Tibial nerve (tissue), 4 donors: ENCODE measurements around the gene EEF1B2. TPM values are rescaled to one million over a fixed set of nuclear protein-coding genes. Genes with fewer than 3 reads are reported as not detected.

Experiments
- DNase-seq, 2 donors: peaks; one replicate each; pipeline ENCODE4 v3.0.0-alpha.2; 2019; ENCODE audit warnings: low spot score in 2 of 2
- H3K27ac ChIP-seq, 4 donors: fragments of 200-600 bp; sonication (generic) in 3 of 4; one replicate each; pipeline ENCODE4 v1.5.1; 2017 to 2019; ENCODE audit warnings: mild to moderate bottlenecking in 1 of 4
- H3K27me3 ChIP-seq, 2 donors: fragments of 200-600 bp; sonication (generic) in 1 of 2; one replicate each; pipeline versions ENCODE4 v1.5.1 to v1.6.0; 2017 to 2019
- H3K36me3 ChIP-seq, 3 donors: fragments of 200-600 bp; sonication (generic); one replicate each; pipeline ENCODE4 v1.5.1; 2018 to 2019
- H3K4me1 ChIP-seq, 4 donors: fragments of 200-600 bp; sonication (generic) in 3 of 4; one replicate each; pipeline ENCODE4 v1.5.1; 2017 to 2019
- H3K4me3 ChIP-seq, 4 donors: fragments of 200-600 bp; sonication (generic) in 3 of 4; one replicate each; pipeline ENCODE4 v1.5.1; 2017 to 2019; ENCODE audit warnings: mild to moderate bottlenecking in 1 of 4, moderate library complexity in 1 of 4
- H3K9me3 ChIP-seq, 4 donors: fragments of 200-600 bp; sonication (generic) in 3 of 4; one replicate each; pipeline ENCODE4 v1.5.1; 2017 to 2019
- CTCF ChIP-seq, 5 experiments: fragments of 200-600 bp in 3 of 5; fragments of 450-650 bp in 2 of 5; sonication (generic) in 3 of 5; IDR thresholded peaks; one replicate each; pipeline ENCODE4 v1.5.1; 2016 to 2019; ENCODE audit warnings: antibody characterized with exemption in 5 of 5, mild to moderate bottlenecking in 3 of 5, moderate library complexity in 2 of 5
- EP300 ChIP-seq, 2 donors: sonication (generic); formaldehyde crosslinking; IDR thresholded peaks; one replicate each; pipeline ENCODE4 v1.6.1; 2017; ENCODE audit warnings: antibody characterized with exemption in 2 of 2, mild to moderate bottlenecking in 1 of 2
- POLR2A ChIP-seq, 2 donors: fragments of 450-650 bp; IDR thresholded peaks; one replicate each; pipeline ENCODE4 v1.6.1; 2017; ENCODE audit warnings: antibody characterized with exemption in 2 of 2, mild to moderate bottlenecking in 2 of 2, moderate library complexity in 2 of 2
- WGBS, 2 donors: methylation state at CpG; one replicate each; pipeline ENCODE4 v1.1.5; 2018; 5-methylcytosine and 5-hydroxymethylcytosine counted together
- small RNA-seq: library from RNA; depleted of rRNA; stranded (forward); fragments of <200 nt; gene quantifications from one replicate; pipeline ENCODE3, GENCODE V24; 2016
- total RNA-seq, 4 donors: library from RNA; depleted of rRNA; stranded (reverse); fragments of >200 nt; gene quantifications; one replicate each; pipeline ENCODE4 v1.1.0, GENCODE V29; 2016

The EEF1B2 gene
- total RNA-seq, 4 donors from 2014 or later: 200 to 300 (median 258) TPM

GRCh38 chr2:206208900-206209299 lies 49.2 kb downstream of the EEF1B2 start:
- H3K27ac ChIP-seq: no peak overlapping the region
- no peaks in the 10 kb centered on the region for H3K27me3 ChIP-seq
- no peak for DNase-seq
- H3K4me1 ChIP-seq: no peaks in the 10 kb centered on the region
- H3K36me3 ChIP-seq: no peaks in the 10 kb centered on the region
- H3K4me3 ChIP-seq: no peak overlapping the region
- WGBS, 2 donors: 91 to 93% methylated on average over 7 of the region's 7 CpGs
- no peaks in the 10 kb centered on the region for H3K9me3 ChIP-seq
- TF ChIP-seq EP300 (IDR thresholded peaks at IDR 0.05): no peak
- no peak for TF ChIP-seq CTCF (IDR thresholded peaks at IDR 0.05)
- no peak for TF ChIP-seq POLR2A (IDR thresholded peaks at IDR 0.05)

GRCh38 chr2:206211657-206212255 lies 52.1 kb downstream of the EEF1B2 start:
- TF ChIP-seq CTCF (IDR thresholded peaks at IDR 0.05) (no peak), POLR2A (IDR thresholded peaks at IDR 0.05) (no peak), EP300 (IDR thresholded peaks at IDR 0.05) (no peak)
- DNase-seq: no peak
- H3K9me3 ChIP-seq: no peaks in the 10 kb centered on the region
- no peaks in the 10 kb centered on the region for H3K27me3 ChIP-seq
- H3K4me3 ChIP-seq: no peak overlapping the region
- H3K27ac ChIP-seq: no peak overlapping the region
- WGBS, 2 donors: 88 to 89% methylated on average over 2 of the region's 2 CpGs
- no peaks in the 10 kb centered on the region for H3K36me3 ChIP-seq
- H3K4me1 ChIP-seq: no peaks in the 10 kb centered on the region

Small RNAs within 50 kb of the gene (small RNA-seq; reads per million reads assigned to genes)
- gene RF00134 (not detected), gene RF02271 (not detected), gene SNORA41 (not detected), gene SNORD51 (not detected)

Other genes starting within 250 kb of the EEF1B2 start
- gene INO80D, start 73.7 kb upstream of the EEF1B2 start, total RNA-seq: 10 to 100 TPM; 16.9 to 24.3 (median 20.6) TPM
- 10 to 100 TPM; 37.8 to 68.6 (median 53.0) TPM for gene NDUFS1, start 451 bp upstream of the EEF1B2 start, total RNA-seq
- gene ZDBF2, start 114.8 kb downstream of the EEF1B2 start, total RNA-seq: 10 to 100 TPM in 3 of 4 donors, 1 to 10 TPM in 1; 9.0 to 16.1 (median 13.0) TPM